GM18502 (cell line): ENCODE data around the gene ADSS1.

Experiments
- ATAC-seq: cut with Tn5 transposase; IDR thresholded peaks from one replicate; pipeline ENCODE4 v1.9.1; 2021; ENCODE audit warnings: mild to moderate bottlenecking; ENCODE audit not compliant: unreplicated experiment, poor library complexity

Gene ADSS1

GRCh38 chr14:104686624-104687517, 37.2 kb upstream of the ADSS1 start:
- ATAC-seq: no peak

GRCh38 chr14:104687601-104688504, 36.2 kb upstream of the ADSS1 start:
- no peak for ATAC-seq

DNA sequence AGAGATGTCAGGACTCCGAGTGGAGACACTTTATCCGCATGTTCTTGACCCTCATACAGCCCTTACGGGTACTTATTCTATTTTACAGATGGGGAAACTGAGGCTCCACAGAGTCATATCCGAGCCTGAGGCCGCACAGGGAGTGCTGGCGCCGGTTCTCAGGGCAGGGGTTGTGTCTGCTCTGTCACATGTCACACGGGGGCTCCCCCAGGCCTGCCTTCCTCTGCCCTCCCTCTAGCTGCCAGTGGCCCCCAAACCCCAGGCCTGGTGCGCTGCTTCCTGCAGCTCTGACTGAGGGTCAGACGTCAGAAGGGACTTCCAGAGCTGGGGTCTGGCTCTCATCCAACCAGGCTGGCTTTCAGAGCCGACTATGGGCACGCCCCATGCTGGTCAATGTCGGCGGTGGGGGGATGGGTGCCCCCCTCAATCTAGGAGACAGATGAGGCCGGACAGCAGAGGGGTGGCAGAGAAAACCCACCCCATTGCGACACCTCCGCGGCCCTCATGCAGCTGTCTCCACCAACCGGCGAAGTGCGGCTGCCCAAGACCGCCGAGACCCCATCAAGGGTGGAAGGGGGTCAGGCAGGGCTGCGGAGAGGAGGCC, 35.4 kb upstream of the ADSS1 start:
- ATAC-seq: no peak

- peak; percentile 64 for ATAC-seq
Measured at GRCh38 chr14:104689109-104689880, 34.7 kb upstream of the ADSS1 start, which contains the start of gene INF2. TSS of gene INF2 (plus strand) at chr14:104689618. CDS start at chr14:104701366, 11,748 bp downstream.

DNA sequence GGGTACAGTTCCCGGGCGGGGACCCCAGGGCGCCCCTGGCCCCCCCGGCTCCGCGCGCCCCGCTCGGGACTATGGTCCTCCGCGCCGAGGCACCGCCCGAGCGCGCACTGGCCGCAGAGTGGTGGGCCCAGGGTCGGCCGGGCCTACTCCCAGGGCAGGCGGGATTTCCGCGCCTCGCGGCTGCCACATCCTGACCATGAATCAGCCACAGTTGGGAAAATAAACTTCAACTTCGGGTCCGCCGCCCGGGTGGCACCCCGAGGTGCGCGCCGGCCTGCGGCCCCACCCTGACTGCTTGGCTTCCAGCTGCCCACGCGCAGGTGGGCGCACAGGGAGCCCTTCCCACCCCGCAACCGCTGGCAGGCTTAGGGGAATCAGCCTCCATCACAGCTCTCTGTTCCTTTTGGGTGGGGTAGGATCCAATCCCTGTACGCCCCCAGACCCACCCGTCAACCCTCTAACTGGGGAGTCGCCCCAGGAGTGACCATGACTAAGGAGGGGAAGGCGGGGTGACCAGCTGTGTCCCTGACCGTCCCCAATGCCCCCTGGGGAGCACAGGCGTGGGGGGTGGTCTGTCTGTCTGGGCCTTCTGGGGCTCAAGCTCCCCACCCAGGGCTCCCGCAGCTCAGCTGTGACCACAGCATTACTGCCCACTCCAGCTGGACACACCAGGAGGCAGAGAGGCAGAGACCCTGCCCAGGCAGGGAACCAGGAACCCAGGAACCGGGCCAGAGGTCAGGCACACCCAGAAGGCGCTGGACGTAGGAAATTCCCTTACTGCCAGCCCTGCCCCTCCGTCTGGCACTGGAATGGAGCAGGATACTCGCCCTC, 33.9 kb upstream of the ADSS1 start:
- peak; percentile 27 for ATAC-seq

DNA sequence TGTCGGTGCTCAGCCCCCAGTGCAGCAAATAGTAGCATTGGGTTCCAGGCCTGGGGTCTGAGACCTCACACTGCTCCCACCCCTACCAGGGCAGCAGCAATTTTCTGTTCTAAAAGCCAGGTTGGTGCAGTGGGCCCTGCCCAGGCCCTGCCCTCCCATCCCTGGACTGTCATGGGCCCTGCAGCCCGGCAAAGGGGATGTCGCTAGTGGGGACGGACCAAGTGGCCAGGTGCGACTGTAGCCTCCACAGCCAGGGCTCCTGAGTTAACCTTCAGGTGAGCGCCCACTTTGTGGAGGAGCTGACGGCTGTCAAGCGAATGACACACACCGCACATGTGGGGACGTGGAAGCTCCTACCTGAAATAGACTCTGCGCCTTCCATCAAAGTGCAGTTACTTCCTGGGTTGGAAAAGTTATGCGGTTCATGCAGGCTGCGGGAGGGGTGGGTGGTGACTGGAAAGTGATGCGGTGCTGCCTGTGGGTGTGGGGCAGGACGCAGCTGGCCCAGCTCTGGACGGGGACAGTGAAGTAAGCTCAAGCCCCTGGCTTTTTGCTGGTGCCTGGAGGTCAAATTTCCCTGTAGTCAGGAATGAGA, 33.1 kb upstream of the ADSS1 start:
- no peak for ATAC-seq

DNA sequence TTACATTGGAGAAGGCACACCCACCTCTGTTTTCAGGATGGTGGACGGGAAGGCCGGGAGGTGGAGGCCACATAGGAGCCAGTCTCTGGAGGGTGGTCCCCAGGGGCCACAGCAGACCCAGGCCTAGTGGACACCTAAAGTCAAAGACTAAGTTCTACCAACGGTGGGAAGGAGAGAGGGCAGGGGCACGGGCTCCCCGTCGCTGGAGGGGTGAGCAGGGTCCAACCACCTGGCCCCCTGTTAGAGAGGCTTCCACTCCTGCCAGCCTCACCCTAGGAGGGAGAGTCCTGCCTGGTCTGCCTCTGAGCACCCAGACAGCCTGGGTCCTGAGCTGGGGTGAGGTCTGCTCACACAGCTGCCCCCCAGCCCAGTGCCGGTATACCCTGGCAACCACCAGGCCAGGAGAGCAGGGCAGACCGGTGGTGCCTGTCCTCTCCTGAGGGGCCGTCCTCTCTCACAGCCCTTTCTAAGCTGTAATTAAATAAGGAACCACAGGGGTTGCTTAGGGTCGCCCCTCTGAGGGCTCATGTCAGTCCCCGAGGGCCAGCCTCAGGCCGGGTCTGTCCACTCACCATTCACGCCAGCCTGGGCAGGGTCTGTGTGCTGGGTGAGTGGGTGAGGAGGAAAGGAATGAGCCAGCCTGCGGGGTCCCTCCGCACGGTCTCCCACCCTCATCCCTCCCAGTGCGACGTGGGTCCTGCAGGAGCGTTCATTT, 32.3 kb upstream of the ADSS1 start:
- ATAC-seq: no peak

GRCh38 chr14:104692261-104692938, 31.6 kb upstream of the ADSS1 start:
- ATAC-seq: no peak

DNA sequence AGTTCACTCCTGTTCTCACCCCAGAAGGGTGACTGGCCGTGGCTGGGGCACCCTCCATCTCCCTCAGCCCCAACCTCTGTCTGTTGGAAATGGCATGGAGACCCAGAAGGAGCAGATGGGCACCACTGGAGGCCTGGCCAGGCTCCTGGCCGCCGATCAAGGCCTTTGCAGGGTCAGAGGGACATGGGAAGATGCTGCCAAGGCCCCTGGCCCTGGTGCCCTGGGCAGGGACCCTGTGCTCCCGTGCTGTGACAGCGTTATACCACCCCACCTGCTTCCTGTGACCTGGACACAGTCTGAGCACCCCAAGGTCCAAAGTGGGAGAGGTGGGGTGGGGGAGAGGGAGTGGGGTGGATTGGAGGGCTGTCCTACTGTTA, 31.1 kb upstream of the ADSS1 start:
- ATAC-seq: no peak

DNA sequence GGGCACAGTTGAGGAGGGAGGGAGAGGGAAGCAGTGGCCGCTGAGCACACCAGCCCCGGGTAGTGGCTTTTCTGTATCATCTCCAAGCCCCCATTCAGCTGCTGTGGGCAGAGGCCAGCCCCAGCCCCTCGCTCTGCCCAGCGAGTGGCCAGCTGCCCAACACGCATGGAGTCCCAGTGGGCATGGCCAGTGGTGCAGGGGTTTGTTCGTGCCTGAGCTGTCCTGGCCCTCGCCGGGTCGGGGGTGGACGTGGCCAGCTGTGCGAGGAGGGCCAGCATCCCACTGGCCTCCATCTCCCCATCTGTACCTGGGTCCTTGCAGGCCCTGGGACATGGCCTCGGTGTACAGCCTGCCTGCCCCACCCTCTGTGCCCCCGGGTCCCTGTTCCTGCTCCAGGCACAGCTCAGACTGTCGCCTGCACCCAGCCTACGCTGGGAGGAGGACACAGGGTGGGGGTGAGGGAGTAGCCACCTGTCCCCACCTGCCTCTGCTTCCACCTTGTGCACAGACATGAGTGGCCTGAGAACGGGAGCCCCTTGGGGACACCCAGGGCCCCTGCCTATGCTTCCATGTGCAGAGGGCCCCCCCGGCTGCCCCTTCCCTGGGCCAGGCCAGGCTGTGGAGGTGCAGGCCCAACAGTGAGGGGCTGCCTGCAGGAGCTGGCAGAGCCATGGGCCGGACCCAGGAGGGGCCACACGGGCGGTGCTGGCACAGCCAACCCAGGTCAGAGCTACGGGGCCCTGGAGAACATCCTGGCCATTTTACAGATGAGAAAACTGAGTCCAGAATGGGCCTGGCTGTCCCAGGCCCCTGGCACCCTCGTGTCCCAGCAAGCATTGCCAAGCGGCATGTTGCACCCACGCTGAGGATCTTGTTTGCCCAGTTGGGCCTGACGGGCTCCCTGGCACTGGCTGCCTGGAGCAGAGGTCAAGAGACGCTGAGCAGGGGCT, 30.3 kb upstream of the ADSS1 start:
- no peak for ATAC-seq

- ATAC-seq: no peak
Measured at GRCh38 chr14:104694475-104694950, 29.5 kb upstream of the ADSS1 start.

DNA sequence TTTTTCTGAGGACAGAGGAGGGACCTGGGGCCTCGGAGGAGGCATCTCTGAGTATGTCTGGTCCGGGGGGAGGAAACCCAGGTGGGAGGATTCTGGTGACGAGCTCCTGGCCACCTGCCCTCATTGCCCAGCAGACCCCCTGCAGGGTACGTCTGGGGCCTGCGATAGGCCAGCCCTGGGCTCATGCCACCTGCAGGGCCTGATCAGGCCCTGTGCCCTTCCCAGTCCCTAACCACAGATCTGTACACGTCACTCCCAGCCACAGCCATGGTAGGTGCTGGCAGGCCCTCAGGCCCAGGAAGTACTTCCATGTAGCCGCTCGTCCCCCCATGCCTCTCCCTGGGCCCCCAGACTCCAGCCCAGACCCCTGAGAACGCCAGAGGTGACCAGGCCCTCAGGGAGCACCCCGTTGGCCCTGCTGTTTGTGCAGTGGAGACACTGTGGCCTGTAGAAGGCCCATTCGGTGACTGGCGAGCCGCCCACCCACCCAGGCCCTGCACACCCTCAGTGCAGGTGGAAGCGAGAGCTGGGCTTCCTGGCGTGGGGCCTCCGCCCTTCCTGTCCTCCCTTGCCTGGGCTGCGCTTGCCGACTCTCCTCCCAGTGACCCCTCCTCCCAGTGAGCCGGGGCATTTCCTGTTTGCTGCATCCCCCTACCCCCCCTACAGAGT, 28.9 kb upstream of the ADSS1 start:
- ATAC-seq: no peak

GRCh38 chr14:104695660-104696000, 28.4 kb upstream of the ADSS1 start:
- no peak for ATAC-seq

DNA sequence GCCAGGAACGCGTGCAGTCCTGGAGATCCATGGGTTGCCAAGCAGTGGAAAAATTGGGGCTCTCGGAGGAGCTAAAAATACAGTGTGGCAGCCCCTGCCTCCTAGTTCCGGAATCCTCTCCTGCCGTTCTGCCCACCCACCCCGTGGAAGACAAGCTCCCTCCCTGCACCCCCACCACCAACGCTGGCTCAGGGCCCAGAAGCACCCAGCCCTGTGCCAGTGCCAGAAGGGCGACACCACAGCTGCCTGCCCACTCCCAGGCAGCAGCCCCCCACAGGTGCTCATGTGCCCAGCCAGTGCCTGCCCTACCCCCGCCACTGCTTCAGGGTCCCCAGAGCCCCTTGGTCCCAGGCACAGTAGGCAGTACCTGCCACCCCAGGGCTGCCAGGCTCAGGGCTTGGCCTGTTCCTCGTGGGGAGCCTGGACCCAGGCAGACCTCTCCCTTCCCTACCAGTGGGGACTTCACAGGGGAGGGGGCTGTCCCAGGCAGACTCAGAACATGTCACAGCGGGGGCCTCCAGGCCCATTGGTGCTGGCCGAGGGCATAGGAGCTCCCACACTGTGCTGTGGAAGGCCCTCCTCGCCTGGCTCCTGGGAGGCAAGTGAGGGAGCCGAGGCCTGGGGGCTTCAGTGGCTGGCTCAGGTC, 27.2 kb upstream of the ADSS1 start:
- ATAC-seq: no peak

GRCh38 chr14:104697317-104697703, 26.7 kb upstream of the ADSS1 start:
- ATAC-seq: no peak
